H1 (cell line): ENCODE results near the gene ZNF488. TPM values are rescaled to one million over a fixed set of nuclear protein-coding genes. Genes with fewer than 3 reads are reported as not detected.

Experiments
- CTBP2 ChIP-seq: IDR thresholded peaks from 2 replicates; pipeline ENCODE4 v1.7.0; 2011; ENCODE audit warnings: borderline replicate concordance, mild to moderate bottlenecking, moderate library complexity, mixed read lengths, low read length; ENCODE audit not compliant: insufficient read depth, insufficient read length
- HDAC2 ChIP-seq, 2 experiments: fragments of 300-600 bp in 1 of 2; sonication (generic) in 1 of 2; IDR thresholded peaks; 2 replicates each; pipeline ENCODE4 v1.6.1; 2011 to 2012; ENCODE audit warnings: low read depth in 2 of 2, low read length in 2 of 2, mild to moderate bottlenecking in 2 of 2, moderate library complexity in 2 of 2, borderline replicate concordance in 1 of 2, inconsistent platforms in 1 of 2
- POLR2A ChIP-seq, 2 experiments: IDR thresholded peaks; 1 replicate in 1 of 2; 2 replicates in 1 of 2; pipeline ENCODE4 v1.6.1; 2011; ENCODE audit warnings: low read depth in 2 of 2, low read length in 2 of 2, mild to moderate bottlenecking in 2 of 2; ENCODE audit errors: control extremely low read depth in 1 of 2
- SAP30 ChIP-seq: fragments of 300-600 bp; sonication (generic); IDR thresholded peaks from 2 replicates; pipeline ENCODE4 v1.7.1; 2012; ENCODE audit warnings: low read length, moderate library complexity, mild to moderate bottlenecking, inconsistent platforms; ENCODE audit not compliant: insufficient read depth, insufficient replicate concordance
- SP1 ChIP-seq: IDR thresholded peaks from 2 replicates; pipeline ENCODE4 v1.6.1; 2011; ENCODE audit warnings: low read depth, low read length
- polyA plus RNA-seq, 7 experiments: library from polyadenylated mRNA; depleted of rRNA in 3 of 7; stranded (reverse) in 5 of 7; unstranded in 2 of 7; fragments of >200 nt in 5 of 7; fragments of 200-250 nt in 2 of 7; gene quantifications; 1 replicate in 5 of 7; 2 replicates in 1 of 7; 4 replicates in 1 of 7; pipeline versions ENCODE4 v1.2.1 to v1.2.3, GENCODE V29; 2011 to 2013; ENCODE audit warnings: missing spikeins in 2 of 7, mixed read lengths in 2 of 7
- total RNA-seq: library from RNA; stranded (reverse); fragmentation: NEBNext Ultra II Directional; extraction: Animal tissue kit (Norgen Biotek cat#: 25700); gene quantifications from 2 replicates; pipeline ENCODE4 v1.2.1, GENCODE V29; 2021

Gene ZNF488
- total and polyA plus RNA-seq, 2 of the 8 experiments (the other 6 are each of a cell fraction or from before 2014, with no cell fraction given): 7.9 to 11.4 TPM

DNA sequence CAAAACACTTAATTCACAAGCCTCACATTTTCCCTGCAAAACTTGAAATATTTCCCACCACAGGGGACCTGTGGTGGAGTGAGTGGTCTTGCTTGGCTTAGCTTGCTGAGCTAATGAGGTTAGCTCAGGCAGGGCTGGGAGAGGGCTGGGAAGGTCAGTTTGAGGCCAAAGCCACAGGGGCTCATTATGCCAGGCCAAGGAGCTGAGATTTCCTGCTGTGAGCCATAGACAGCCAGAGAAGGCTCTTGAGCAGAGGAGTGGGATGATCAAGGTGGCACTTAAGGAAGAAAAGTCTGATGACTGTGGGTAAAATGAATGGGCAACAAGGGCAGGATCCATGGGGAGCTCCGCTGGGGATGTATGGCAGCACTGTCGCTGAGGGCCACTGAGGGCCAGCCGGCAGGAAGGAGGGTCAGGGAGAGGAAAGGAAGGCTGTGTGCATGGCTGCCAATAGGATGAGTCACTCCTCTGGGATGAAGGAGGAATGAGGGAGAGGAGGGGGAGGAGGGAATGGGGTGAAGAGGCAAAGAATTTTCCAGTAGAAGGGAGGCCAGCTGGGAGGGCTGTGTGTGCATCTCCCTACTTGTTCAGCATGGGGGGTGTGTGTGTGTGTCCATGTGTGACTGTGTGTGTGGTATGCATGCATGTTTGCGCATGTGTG, 18.7 kb upstream of the ZNF488 start (continued):
- TF ChIP-seq SAP30 (no peak), POLR2A (IDR thresholded peaks at IDR 0.05; ENCODE audit: control extremely low read depth in 1 of 2, low read depth in 2 of 2, low read length in 2 of 2) (no peak), HDAC2 (IDR thresholded peaks at IDR 0.05; ENCODE audit: borderline replicate concordance in 1 of 2, low read depth in 2 of 2, low read length in 2 of 2) (peak in 1 of 2 experiments; percentile 65; a peak in 1 of 4 replicates), SP1 (no peak), CTBP2 (no peak)
